NCI-H1092 (cell line): ENCODE results near the gene WRAP53.

Experiments used
- DNase-seq: peaks from one replicate; lab custom pipeline; 2025; lab: John Stamatoyannopoulos, UW

The WRAP53 gene

GRCh38 chr17:7745748-7746470 lies 57.6 kb downstream of the WRAP53 start:
- DNase-seq, result no peak

- no peak for DNase-seq
Observed at GRCh38 chr17:7747635-7748071, 59.4 kb downstream of the WRAP53 start.

- no peak for DNase-seq
Observed at GRCh38 chr17:7748076-7748775, 59.9 kb downstream of the WRAP53 start.

GRCh38 chr17:7750321-7750821 lies 62.1 kb downstream of the WRAP53 start:
- DNase-seq, result no peak
